H1 (cell line): ENCODE data around the gene SHISA7. TPM values are rescaled to one million over a fixed set of nuclear protein-coding genes. Genes with fewer than 3 reads are reported as not detected.

Source experiments
- CTCF ChIA-PET: fragments of 300-600 bp; sonication (Branson Sonifier 250); formaldehyde crosslinking; loops from one replicate; lab custom pipeline; 2021; ENCODE audit not compliant: partially characterized antibody; lab: Charles Lee
- POLR2A ChIA-PET: fragments of 300-600 bp; sonication (Branson Sonifier 250); formaldehyde crosslinking; loops from one replicate; lab custom pipeline; 2021; ENCODE audit warnings: inconsistent platforms; ENCODE audit not compliant: partially characterized antibody; lab: Charles Lee
- DNase-seq, 2 experiments: peaks; one replicate each; pipeline versions ENCODE4 v3.0.0 to v3.0.0-alpha.2; 2010 to 2022; ENCODE audit warnings: low spot score in 2 of 2, low read depth in 1 of 2, mixed read lengths in 1 of 2
- FAIRE-seq: peaks from 2 replicates; lab custom pipeline; 2011; peaks lifted over from hg19 to GRCh38; lab: Jason Lieb, UNC
- H2AFZ ChIP-seq: 2 replicates; pipeline ENCODE4 v1.8.1; 2012; ENCODE audit warnings: low read length, inconsistent platforms
- H2AK5ac ChIP-seq: 2 replicates; pipeline ENCODE4 v1.6.1; 2013; ENCODE audit warnings: low read depth, low read length
- H2BK120ac ChIP-seq: replicated peaks from 2 replicates; pipeline ENCODE3; 2013; ENCODE audit warnings: low read depth, low read length, inconsistent platforms
- H2BK12ac ChIP-seq: 2 replicates; pipeline ENCODE4 v1.6.1; 2013; ENCODE audit warnings: low read depth, low read length
- H2BK15ac ChIP-seq: 2 replicates; pipeline ENCODE4 v1.6.1; 2013; ENCODE audit warnings: low read length
- H2BK20ac ChIP-seq: 2 replicates; pipeline ENCODE4 v1.6.1; 2013; ENCODE audit warnings: low read length
- H2BK5ac ChIP-seq: 2 replicates; pipeline ENCODE4 v1.6.1; 2013; ENCODE audit warnings: low read depth, low read length
- H3K14ac ChIP-seq: 2 replicates; pipeline ENCODE4 v1.6.1; 2013; ENCODE audit warnings: inconsistent platforms; ENCODE audit not compliant: insufficient read length
- H3K18ac ChIP-seq: 2 replicates; pipeline ENCODE4 v1.6.1; 2013; ENCODE audit warnings: low read length; ENCODE audit errors: extremely low read depth
- H3K23ac ChIP-seq: 2 replicates; pipeline ENCODE4 v1.6.1; 2013; ENCODE audit warnings: inconsistent platforms; ENCODE audit not compliant: insufficient read length
- H3K23me2 ChIP-seq: 2 replicates; pipeline ENCODE4 v1.6.1; 2013; ENCODE audit warnings: low read depth, low read length
- H3K27ac ChIP-seq: 2 replicates; pipeline ENCODE4 v1.6.1; 2011; ENCODE audit warnings: low read depth, low read length, inconsistent platforms
- H3K27me3 ChIP-seq, 4 experiments: replicated peaks in 1 of 4; 1 replicate in 1 of 4; 2 replicates in 3 of 4; pipeline versions ENCODE4 v1.6.1 to v1.8.1; 2011 to 2013; ENCODE audit warnings: low read length in 3 of 4, mild to moderate bottlenecking in 3 of 4, inconsistent platforms in 2 of 4, mixed read lengths in 2 of 4, moderate library complexity in 1 of 4; ENCODE audit not compliant: control insufficient read depth in 3 of 4, insufficient read depth in 3 of 4; ENCODE audit errors: extremely low read depth in 1 of 4
- H3K36me3 ChIP-seq, 4 experiments: 2 replicates each; pipeline versions ENCODE4 v1.6.1 to v1.8.1; 2011 to 2013; ENCODE audit warnings: mild to moderate bottlenecking in 4 of 4, low read length in 3 of 4, moderate library complexity in 2 of 4, control low read depth in 1 of 4, inconsistent platforms in 1 of 4; ENCODE audit not compliant: insufficient read depth in 4 of 4, control insufficient read depth in 2 of 4
- H3K4ac ChIP-seq: replicated peaks from 2 replicates; pipeline ENCODE3; 2013; ENCODE audit warnings: low read length, low read depth, mixed read lengths, inconsistent platforms; ENCODE audit not compliant: insufficient read length
- H3K4me1 ChIP-seq, 4 experiments: replicated peaks in 1 of 4; 1 replicate in 1 of 4; 2 replicates in 3 of 4; pipeline versions ENCODE4 v1.6.1 to v1.8.1; 2011 to 2013; ENCODE audit warnings: low read length in 3 of 4, inconsistent platforms in 2 of 4, mixed read lengths in 1 of 4; ENCODE audit not compliant: insufficient read depth in 4 of 4, control insufficient read depth in 3 of 4
- H3K4me2 ChIP-seq, 2 experiments: 2 replicates each; pipeline versions ENCODE4 v1.6.1 to v1.8.1; 2011 to 2013; ENCODE audit warnings: low read depth in 2 of 2, low read length in 2 of 2, control low read depth in 1 of 2, inconsistent platforms in 1 of 2, mild to moderate bottlenecking in 1 of 2; ENCODE audit not compliant: insufficient read depth in 1 of 2
- H3K4me3 ChIP-seq, 4 experiments: fragments of 200-600, 300-600 bp in 1 of 4; sonication (generic), shearing (Covaris generic), sonication (Bioruptor Twin) in 1 of 4; 2 replicates each; pipeline versions ENCODE4 v1.5.1 to v1.8.1; 2011 to 2016; ENCODE audit warnings: low read length in 4 of 4, low read depth in 3 of 4, control low read depth in 2 of 4, inconsistent platforms in 2 of 4, mild to moderate bottlenecking in 2 of 4, mixed read lengths in 1 of 4, moderate library complexity in 1 of 4; ENCODE audit not compliant: insufficient read depth in 2 of 4; ENCODE audit errors: extremely low read depth in 1 of 4
- H3K56ac ChIP-seq: replicated peaks from 2 replicates; pipeline ENCODE3; 2013; ENCODE audit warnings: low read depth, mild to moderate bottlenecking, mixed read lengths, low read length, inconsistent platforms; ENCODE audit not compliant: insufficient read length
- H3K79me1 ChIP-seq: 2 replicates; pipeline ENCODE4 v1.6.1; 2013; ENCODE audit warnings: low read depth, low read length, control low read depth
- H3K79me2 ChIP-seq, 2 experiments: 2 replicates each; pipeline versions ENCODE4 v1.6.1 to v1.8.1; 2012 to 2013; ENCODE audit warnings: low read length in 2 of 2, mild to moderate bottlenecking in 2 of 2, inconsistent platforms in 1 of 2; ENCODE audit not compliant: insufficient read depth in 2 of 2, control insufficient read depth in 1 of 2
- H3K9ac ChIP-seq, 4 experiments: replicated peaks in 1 of 4; 1 replicate in 1 of 4; 2 replicates in 3 of 4; pipeline versions ENCODE4 v1.6.1 to v1.8.1; 2011 to 2013; ENCODE audit warnings: low read depth in 3 of 4, low read length in 3 of 4, control low read depth in 2 of 4, mild to moderate bottlenecking in 2 of 4, moderate library complexity in 2 of 4, inconsistent platforms in 1 of 4; ENCODE audit errors: extremely low read depth in 1 of 4
- H3K9me3 ChIP-seq, 2 experiments: 2 replicates each; pipeline versions ENCODE4 v1.6.1 to v1.8.1; 2012 to 2013; ENCODE audit warnings: mild to moderate bottlenecking in 2 of 2, moderate library complexity in 2 of 2, control low read depth in 1 of 2, inconsistent platforms in 1 of 2, low read depth in 1 of 2, low read length in 1 of 2, mixed read lengths in 1 of 2; ENCODE audit not compliant: insufficient read depth in 2 of 2
- H4K20me1 ChIP-seq, 2 experiments: replicated peaks in 1 of 2; 2 replicates each; pipeline versions ENCODE3 to v1.8.1; 2011 to 2013; ENCODE audit warnings: inconsistent platforms in 2 of 2, low read length in 2 of 2, mild to moderate bottlenecking in 1 of 2; ENCODE audit not compliant: insufficient read depth in 2 of 2, control insufficient read depth in 1 of 2
- H4K5ac ChIP-seq: 2 replicates; pipeline ENCODE4 v1.6.1; 2013; ENCODE audit warnings: low read length, low read depth, mixed read lengths, inconsistent platforms; ENCODE audit not compliant: insufficient read length
- H4K8ac ChIP-seq: 2 replicates; pipeline ENCODE4 v1.8.0; 2013; ENCODE audit warnings: mild to moderate bottlenecking, moderate library complexity, low read length, inconsistent platforms; ENCODE audit not compliant: insufficient read depth; ENCODE audit errors: extremely low read depth
- H4K91ac ChIP-seq: replicated peaks from 2 replicates; pipeline ENCODE3; 2013; ENCODE audit warnings: low read length, mixed read lengths, inconsistent platforms; ENCODE audit not compliant: insufficient read length
- ATF2 ChIP-seq: IDR thresholded peaks from 2 replicates; pipeline ENCODE4 v1.6.1; 2012; ENCODE audit warnings: low read length, inconsistent platforms
- BACH1 ChIP-seq: IDR thresholded peaks from 2 replicates; pipeline ENCODE4 v1.6.1; 2012; ENCODE audit warnings: low read length, improper control_type of control experiment
- E2F6 ChIP-seq: IDR thresholded peaks from 2 replicates; pipeline ENCODE4 v1.6.1; 2012; ENCODE audit warnings: inconsistent platforms
- JUN ChIP-seq: IDR thresholded peaks from 2 replicates; pipeline ENCODE4 v1.6.1; 2011; ENCODE audit warnings: low read depth, mild to moderate bottlenecking, improper control_type of control experiment, low read length
- RNF2 ChIP-seq: fragments of 200-900, 300-1000 bp; sonication (generic); IDR thresholded peaks from 2 replicates; pipeline ENCODE4 v1.7.1; 2016; ENCODE audit warnings: borderline replicate concordance, low read depth, mild to moderate bottlenecking, antibody characterized with exemption, low read length; ENCODE audit not compliant: poor library complexity, severe bottlenecking; ENCODE audit errors: missing control alignments
- SIX5 ChIP-seq: IDR thresholded peaks from 2 replicates; pipeline ENCODE4 v1.6.1; 2011; ENCODE audit warnings: mild to moderate bottlenecking, low read depth, low read length
- SP2 ChIP-seq: IDR thresholded peaks from 2 replicates; pipeline ENCODE4 v1.6.1; 2012; ENCODE audit warnings: mild to moderate bottlenecking, low read length, inconsistent platforms
- SUZ12 ChIP-seq: fragments of 200-600 bp; sonication (generic); IDR thresholded peaks from 2 replicates; pipeline ENCODE4 v1.6.1; 2012; ENCODE audit warnings: mild to moderate bottlenecking, inconsistent platforms, low read length, moderate library complexity, mixed read lengths
- TBP ChIP-seq: IDR thresholded peaks from 2 replicates; pipeline ENCODE4 v1.6.1; 2011; ENCODE audit warnings: low read depth, low read length, improper control_type of control experiment
- TCF12 ChIP-seq: IDR thresholded peaks from 2 replicates; pipeline ENCODE4 v1.6.1; 2011; ENCODE audit warnings: low read depth, mild to moderate bottlenecking, low read length
- WGBS, 2 experiments: shearing (Covaris generic) in 1 of 2; methylation state at CpG; one replicate each; pipeline versions ENCODE4 v1.1.6 to v1.1.7; 2013 to 2015; ENCODE audit warnings: low lambda C conversion rate in 2 of 2, mixed read lengths in 2 of 2, inconsistent platforms in 1 of 2, low coverage in 1 of 2, missing lambda C conversion rate in 1 of 2; ENCODE audit not compliant: insufficient replicate concordance in 2 of 2, insufficient coverage in 1 of 2, insufficient read length in 1 of 2; ENCODE audit errors: extremely low coverage in 1 of 2, missing lambda C conversion rate in 1 of 2; 5-methylcytosine and 5-hydroxymethylcytosine counted together
- polyA plus RNA-seq, 7 experiments: library from polyadenylated mRNA; depleted of rRNA in 3 of 7; stranded (reverse) in 5 of 7; unstranded in 2 of 7; fragments of >200 nt in 5 of 7; fragments of 200-250 nt in 2 of 7; gene quantifications; 1 replicate in 5 of 7; 2 replicates in 1 of 7; 4 replicates in 1 of 7; pipeline versions ENCODE4 v1.2.1 to v1.2.3, GENCODE V29; 2011 to 2013; ENCODE audit warnings: missing spikeins in 2 of 7, mixed read lengths in 2 of 7
- total RNA-seq: library from RNA; stranded (reverse); fragmentation: NEBNext Ultra II Directional; extraction: Animal tissue kit (Norgen Biotek cat#: 25700); gene quantifications from 2 replicates; pipeline ENCODE4 v1.2.1, GENCODE V29; 2021

Gene SHISA7
- total and polyA plus RNA-seq, 2 of the 8 experiments (the other 6 are each of a cell fraction or from before 2014, with no cell fraction given), result 0.76 to 1.0 TPM

- H2AFZ ChIP-seq, result no peak overlapping the region
- no peak overlapping the region for H4K5ac ChIP-seq
- H4K20me1 ChIP-seq, result peaks cover 2 to 8% of the 10 kb centered on the region in 2 experiments
- no peak overlapping the region for H4K8ac ChIP-seq
- no peak overlapping the region for H3K18ac ChIP-seq
- no peak overlapping the region for H4K91ac ChIP-seq
- H3K27ac ChIP-seq, result no peak overlapping the region
- H3K9me3 ChIP-seq, result no peaks in the 10 kb centered on the region
- 89% methylated on average over 11 of the region's 11 CpGs; no CpG with 5 or more reads in 1 of the 2 experiments for WGBS, 2 experiments
- no peak overlapping the region for H3K4me3 ChIP-seq
- no peak overlapping the region for H2BK5ac ChIP-seq
- FAIRE-seq (no peak), DNase-seq (no peak)
- no peak overlapping the region for H3K56ac ChIP-seq
- no peak overlapping the region for H2BK12ac ChIP-seq
- peaks cover 6% of the 10 kb centered on the region; the same call in 1 of the 2 replicates for H3K23me2 ChIP-seq
- no peak overlapping the region for H3K23ac ChIP-seq
- H3K4me2 ChIP-seq, result no peak overlapping the region
- H2AK5ac ChIP-seq, result no peak overlapping the region
- peaks cover 0 to 13% of the 10 kb centered on the region in 2 experiments; a peak in 2 of 4 replicates for H3K79me2 ChIP-seq
- no peak overlapping the region for H3K4ac ChIP-seq
- ChIA-PET POLR2A (interaction anchor here (0.7 kb wide), 1 partner anchor 25 kb away, joined by 3 read pairs; no protein-coding TSS in a partner anchor), CTCF (interaction anchor here (1.5 kb wide), 1 partner anchor 9 kb away, joined by 5 read pairs; no protein-coding TSS in a partner anchor)
- H3K14ac ChIP-seq, result no peak overlapping the region
- peaks cover 0 to 11% (median 4%) of the 10 kb centered on the region in 4 experiments; a peak in 5 of 7 replicates for H3K4me1 ChIP-seq
- no peak overlapping the region for H2BK20ac ChIP-seq
- H3K9ac ChIP-seq, result no peak overlapping the region
- H3K27me3 ChIP-seq, result peaks cover 10 to 18% (median 17%) of the 10 kb centered on the region in 4 experiments
- peaks cover 0 to 5% (median 0%) of the 10 kb centered on the region in 4 experiments; a peak in 2 of 8 replicates for H3K36me3 ChIP-seq
- no peak overlapping the region for H2BK15ac ChIP-seq
- H2BK120ac ChIP-seq, result no peak overlapping the region
- H3K79me1 ChIP-seq, result peaks cover 13% of the 10 kb centered on the region
- no peak for TF ChIP-seq SIX5
- no peak for TF ChIP-seq TCF12
- TF ChIP-seq JUN, result no peak
- no peak for TF ChIP-seq SUZ12
- no peak for TF ChIP-seq E2F6
- TF ChIP-seq BACH1, result no peak
- TF ChIP-seq ATF2, result no peak
- no peak for TF ChIP-seq TBP
- TF ChIP-seq RNF2, result no peak
- no peak for TF ChIP-seq SP2
These were observed 12.6 kb upstream of the SHISA7 start for GRCh38 chr19:55455576-55456235.
